ENCODE data around the gene MRPL12. TPM values are rescaled to one million over a fixed set of nuclear protein-coding genes. Genes with fewer than 3 reads are reported as not detected.

Gene MRPL12
- total and polyA plus RNA-seq, 4 donors = 9.1 to 121 (median 59.3) TPM

GRCh38 chr17:81706232-81706611, 3.1 kb downstream of the MRPL12 start:
- WGBS = 96% methylated on average over 17 of the region's 17 CpGs
- no peak overlapping the region for H3K4me3 ChIP-seq (ENCODE audit: low read depth in 1 of 3, low read length in 3 of 3)
- H3K9me3 ChIP-seq (ENCODE audit: control insufficient read depth in 4 of 4, low read length in 3 of 4) = no peaks in the 10 kb centered on the region
- no peak for DNase-seq (ENCODE audit: low spot score)
- no peak overlapping the region for H3K9ac ChIP-seq (ENCODE audit: low read depth in 1 of 2, low read length in 2 of 2)
- H3K36me3 ChIP-seq (ENCODE audit: control insufficient read depth in 4 of 4, insufficient read depth in 3 of 4, low read depth in 1 of 4, low read length in 3 of 4) = peaks cover 6 to 31% (median 9%) of the 10 kb centered on the region in 4 donors
- no peak overlapping the region for H3K27ac ChIP-seq (ENCODE audit: low read depth in 1 of 2, low read length in 2 of 2)
- H3K27me3 ChIP-seq (ENCODE audit: control insufficient read depth in 4 of 4, insufficient read depth in 4 of 4, low read length in 3 of 4) = no peaks in the 10 kb centered on the region
- H3K4me1 ChIP-seq (ENCODE audit: control insufficient read depth in 4 of 4, insufficient read depth in 4 of 4, low read length in 3 of 4) = peaks cover 17 to 50% (median 36%) of the 10 kb centered on the region in 4 donors
- no peak for TF ChIP-seq NR2F2 (IDR thresholded peaks at IDR 0.05)
- no peak for TF ChIP-seq ATF3 (IDR thresholded peaks at IDR 0.05)
- TF ChIP-seq YY1 (IDR thresholded peaks at IDR 0.05) = no peak
- no peak for TF ChIP-seq GABPA (IDR thresholded peaks at IDR 0.05 in 1 of 2, conservative IDR thresholded peaks at IDR 0.05 in 1 of 2)
- no peak for TF ChIP-seq REST (IDR thresholded peaks at IDR 0.05)
- TF ChIP-seq CTCF (IDR thresholded peaks at IDR 0.05; ENCODE audit: low read depth, low read length, missing input control) = no peak
- TF ChIP-seq ZBTB33 (IDR thresholded peaks at IDR 0.05) = no peak
- no peak for TF ChIP-seq MAX (IDR thresholded peaks at IDR 0.05)
- no peak for TF ChIP-seq FOXA1 (IDR thresholded peaks at IDR 0.05)

- Histone ChIP-seq H3K4me3 (ENCODE audit: low read depth in 1 of 3, low read length in 3 of 3) (no peak overlapping the region), H3K27me3 (ENCODE audit: control insufficient read depth in 4 of 4, insufficient read depth in 4 of 4, low read length in 3 of 4) (no peaks in the 10 kb centered on the region), H3K9ac (ENCODE audit: low read depth in 1 of 2, low read length in 2 of 2) (no peak overlapping the region), H3K4me1 (ENCODE audit: control insufficient read depth in 4 of 4, insufficient read depth in 4 of 4, low read length in 3 of 4) (peaks cover 19 to 44% (median 32%) of the 10 kb centered on the region in 4 donors), H3K36me3 (ENCODE audit: control insufficient read depth in 4 of 4, insufficient read depth in 3 of 4, low read depth in 1 of 4, low read length in 3 of 4) (peaks cover 6 to 27% (median 9%) of the 10 kb centered on the region in 4 donors), H3K27ac (ENCODE audit: low read depth in 1 of 2, low read length in 2 of 2) (no peak overlapping the region), H3K9me3 (ENCODE audit: control insufficient read depth in 4 of 4, low read length in 3 of 4) (no peaks in the 10 kb centered on the region)
- DNase-seq (ENCODE audit: low spot score) = no peak
- 95% methylated on average over 54 of the region's 54 CpGs for WGBS
- TF ChIP-seq HNF4A (conservative IDR thresholded peaks at IDR 0.05) (no peak), REST (IDR thresholded peaks at IDR 0.05) (no peak), FOXA2 (IDR thresholded peaks at IDR 0.05) (no peak), ZBTB33 (IDR thresholded peaks at IDR 0.05) (no peak), TAF1 (conservative IDR thresholded peaks at IDR 0.05) (no peak), MAX (IDR thresholded peaks at IDR 0.05) (no peak), RAD21 (IDR thresholded peaks at IDR 0.05) (no peak), SP1 (IDR thresholded peaks at IDR 0.05) (no peak), GABPA (IDR thresholded peaks at IDR 0.05 in 1 of 2, conservative IDR thresholded peaks at IDR 0.05 in 1 of 2) (no peak), HNF4G (IDR thresholded peaks at IDR 0.05) (no peak), NR2F2 (IDR thresholded peaks at IDR 0.05) (no peak), FOXA1 (IDR thresholded peaks at IDR 0.05) (no peak), YY1 (IDR thresholded peaks at IDR 0.05) (no peak), JUND (IDR thresholded peaks at IDR 0.05) (no peak)
Measured at GRCh38 chr17:81706757-81707624, 3.8 kb downstream of the MRPL12 start.

Measured in liver (tissue), 9 donors.